Activated CD4-positive, alpha-beta memory T cell treated with anti-CD3 and anti-CD28 coated beads, Interleukin-2, amount 10 ng/mL, durations not matched to agents 7 days and 5 days (primary cell): ENCODE data around the gene LILRA5. TPM values are rescaled to one million over a fixed set of nuclear protein-coding genes. Genes with fewer than 3 reads are reported as not detected.

Source experiments
- CTCF ChIA-PET: fragments of 350-600 bp; sonication (Branson Sonifier 250); formaldehyde crosslinking; loops from one replicate; lab custom pipeline; 2021; ENCODE audit warnings: antibody characterized with exemption, inconsistent platforms; lab: Charles Lee
- POLR2A ChIA-PET: fragments of 350-600 bp; sonication (Branson Sonifier 250); formaldehyde crosslinking; loops from one replicate; lab custom pipeline; 2021; ENCODE audit warnings: antibody characterized with exemption; lab: Charles Lee
- DNase-seq: peaks from one replicate; pipeline ENCODE4 v3.0.0-alpha.2; 2020
- H3K27ac Mint-ChIP-seq: one replicate; pipeline ENCODE4 v1.8.0; 2021; ENCODE audit warnings: mild to moderate bottlenecking, mixed read lengths
- H3K27me3 Mint-ChIP-seq: one replicate; pipeline ENCODE4 v1.8.0; 2021; ENCODE audit warnings: mixed read lengths
- H3K36me3 Mint-ChIP-seq: one replicate; pipeline ENCODE4 v1.8.0; 2021; ENCODE audit warnings: low read depth, mixed read lengths
- H3K4me1 Mint-ChIP-seq: one replicate; pipeline ENCODE4 v1.8.0; 2021; ENCODE audit warnings: mixed read lengths
- H3K4me3 Mint-ChIP-seq: one replicate; pipeline ENCODE4 v1.8.0; 2021; ENCODE audit warnings: mild to moderate bottlenecking, mixed read lengths
- H3K9me3 Mint-ChIP-seq: one replicate; pipeline ENCODE4 v1.8.0; 2021; ENCODE audit warnings: mixed read lengths
- total RNA-seq, 2 experiments: library from RNA; stranded (reverse); gene quantifications; one replicate each; pipeline ENCODE4 v1.2.3, GENCODE V29; 2021

LILRA5 gene
- total RNA-seq, 2 experiments from 2014 or later = not detected

DNA sequence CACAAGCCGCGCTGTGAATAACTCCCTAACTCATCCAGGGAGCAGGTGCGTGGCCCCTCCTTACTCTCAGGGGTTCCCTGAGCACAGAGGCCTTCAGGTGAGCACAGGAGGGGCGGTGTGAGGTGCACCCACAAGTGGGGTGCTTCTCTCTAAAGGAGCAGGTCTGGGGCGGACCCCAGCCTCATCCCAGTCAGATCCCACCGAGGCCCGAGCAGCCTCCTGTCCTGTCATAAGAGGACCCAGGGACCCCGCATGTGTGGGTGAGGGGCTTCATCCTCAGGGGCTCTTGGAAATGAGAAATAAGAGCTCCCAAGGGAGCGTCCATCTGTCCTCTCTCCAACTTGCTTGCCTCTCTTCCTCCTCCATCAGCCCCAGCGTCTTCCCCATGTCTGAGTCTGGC, 3.0 kb upstream of the LILRA5 start:
- ChIA-PET CTCF (interaction anchor here (0.7 kb wide), 1 partner anchor 9 kb away, joined by 3 read pairs; no protein-coding TSS in a partner anchor), POLR2A (no interaction called here)
- peaks cover 6% of the 10 kb centered on the region for H3K4me1 Mint-ChIP-seq
- no peak overlapping the region for H3K27ac Mint-ChIP-seq
- peaks cover 29% of the 10 kb centered on the region for H3K27me3 Mint-ChIP-seq
- H3K9me3 Mint-ChIP-seq = no peaks in the 10 kb centered on the region
- H3K36me3 Mint-ChIP-seq = no peaks in the 10 kb centered on the region
- DNase-seq = no peak
- H3K4me3 Mint-ChIP-seq = no peak overlapping the region

DNA sequence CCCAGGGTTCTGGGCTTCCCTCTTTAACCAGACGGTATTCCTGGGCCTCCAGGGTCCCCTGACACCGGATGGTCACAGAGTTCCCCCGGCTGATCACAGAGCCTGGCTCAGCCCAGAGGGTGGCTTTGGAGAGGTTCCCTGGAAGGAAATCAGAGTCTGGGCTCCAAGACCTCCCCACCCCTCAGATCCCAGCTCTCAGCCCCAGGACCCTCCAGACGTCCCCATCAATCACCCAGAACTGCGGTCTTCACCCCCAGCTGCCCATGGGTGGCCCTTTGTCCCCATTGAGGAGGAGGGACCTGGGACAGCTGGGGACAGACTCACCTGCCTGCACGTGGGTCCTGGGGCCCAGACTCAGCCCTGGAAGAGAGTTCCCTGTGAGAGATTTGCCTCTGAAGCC, 955 bp downstream of the LILRA5 start:
- Mint-ChIP-seq H3K4me1 (peaks cover 6% of the 10 kb centered on the region), H3K36me3 (no peaks in the 10 kb centered on the region), H3K27ac (no peak overlapping the region), H3K27me3 (peaks cover 17% of the 10 kb centered on the region), H3K4me3 (no peak overlapping the region), H3K9me3 (no peaks in the 10 kb centered on the region)
- DNase-seq = no peak
- ChIA-PET POLR2A (no interaction called here), CTCF (no interaction called here)

GRCh38 chr19:54311486-54311885, 1.5 kb downstream of the LILRA5 start:
- POLR2A ChIA-PET = no interaction called here
- peaks cover 20% of the 10 kb centered on the region for H3K27me3 Mint-ChIP-seq
- no peak overlapping the region for H3K4me3 Mint-ChIP-seq
- CTCF ChIA-PET = no interaction called here
- peaks cover 3% of the 10 kb centered on the region for H3K4me1 Mint-ChIP-seq
- no peak overlapping the region for H3K27ac Mint-ChIP-seq
- no peak for DNase-seq
- no peaks in the 10 kb centered on the region for H3K36me3 Mint-ChIP-seq
- no peaks in the 10 kb centered on the region for H3K9me3 Mint-ChIP-seq

DNA sequence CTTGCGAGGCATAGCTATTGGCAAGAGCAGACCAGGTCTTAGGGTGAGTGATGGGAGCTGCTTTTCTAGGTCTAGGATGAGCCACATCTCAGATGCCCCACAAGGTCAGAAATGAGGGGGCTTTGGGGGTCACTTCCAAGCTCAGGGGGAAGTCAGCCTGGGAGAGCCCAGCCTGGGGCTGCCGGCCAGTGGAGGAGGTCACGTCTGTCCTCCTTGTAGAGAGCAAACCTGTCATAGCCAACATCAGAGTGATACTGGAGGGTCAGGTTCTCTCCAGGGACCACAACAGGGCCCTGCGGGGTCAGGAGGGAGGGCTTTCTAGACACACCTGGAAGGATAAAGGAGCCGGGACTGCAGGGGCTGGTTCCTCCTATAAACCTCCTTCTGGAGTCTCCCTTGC, 2.4 kb downstream of the LILRA5 start:
- Mint-ChIP-seq H3K27ac (no peak overlapping the region), H3K27me3 (peaks cover 20% of the 10 kb centered on the region), H3K4me3 (no peak overlapping the region), H3K4me1 (no peaks in the 10 kb centered on the region), H3K36me3 (no peaks in the 10 kb centered on the region), H3K9me3 (no peaks in the 10 kb centered on the region)
- DNase-seq = no peak
- ChIA-PET POLR2A (no interaction called here), CTCF (no interaction called here)

- POLR2A ChIA-PET = no interaction called here
Measured at GRCh38 chr19:54309811-54310210, 3.2 kb downstream of the LILRA5 start.

GRCh38 chr19:54307389-54308020, 5.5 kb downstream of the LILRA5 start:
- H3K36me3 Mint-ChIP-seq = no peaks in the 10 kb centered on the region

More at GRCh38 chr19:54309811-54310210, 3.2 kb downstream of the LILRA5 start:
- CTCF ChIA-PET = no interaction called here
- no peak overlapping the region for H3K27ac Mint-ChIP-seq
- DNase-seq = no peak
- peaks cover 21% of the 10 kb centered on the region for H3K27me3 Mint-ChIP-seq
- no peaks in the 10 kb centered on the region for H3K9me3 Mint-ChIP-seq
- no peak overlapping the region for H3K4me3 Mint-ChIP-seq
- H3K36me3 Mint-ChIP-seq = no peaks in the 10 kb centered on the region
- H3K4me1 Mint-ChIP-seq = peaks cover 2% of the 10 kb centered on the region

DNA sequence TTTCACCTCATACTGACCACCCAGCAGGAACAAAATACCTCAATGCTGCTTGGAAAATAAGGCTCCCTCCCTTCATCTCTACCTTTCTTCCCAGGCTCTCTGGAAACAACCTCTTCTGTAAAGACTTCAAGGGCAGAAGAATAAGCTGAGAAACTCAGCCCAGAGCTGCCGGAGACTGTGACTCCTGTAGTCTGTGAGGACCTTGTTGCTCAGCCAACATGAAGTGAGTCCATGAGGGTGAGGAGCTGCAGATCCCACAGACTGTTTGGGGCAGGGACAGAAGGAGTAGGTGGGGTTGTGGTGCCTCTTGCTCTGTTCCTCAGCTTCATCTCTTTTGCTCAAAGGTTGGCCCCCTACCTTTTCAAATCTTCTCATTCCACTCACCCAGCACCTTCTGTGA, 7.8 kb downstream of the LILRA5 start:
- Mint-ChIP-seq H3K27me3 (peaks cover 16% of the 10 kb centered on the region), H3K27ac (no peak overlapping the region), H3K4me1 (peaks cover 14% of the 10 kb centered on the region), H3K36me3 (no peaks in the 10 kb centered on the region), H3K4me3 (no peak overlapping the region), H3K9me3 (no peaks in the 10 kb centered on the region)
- CTCF ChIA-PET = no interaction called here
- DNase-seq = no peak
- POLR2A ChIA-PET = no interaction called here

More at GRCh38 chr19:54307389-54308020, 5.5 kb downstream of the LILRA5 start:
- Mint-ChIP-seq H3K4me3 (no peak overlapping the region), H3K27me3 (peaks cover 5% of the 10 kb centered on the region), H3K9me3 (no peaks in the 10 kb centered on the region), H3K4me1 (peaks cover 14% of the 10 kb centered on the region), H3K27ac (no peak overlapping the region)
- ChIA-PET CTCF (interaction anchor here (0.5 kb wide), 1 partner anchor 37 kb away, joined by 3 read pairs; no protein-coding TSS in a partner anchor), POLR2A (no interaction called here)
- DNase-seq = no peak

- DNase-seq = no peak
- H3K27ac Mint-ChIP-seq = no peak overlapping the region
- H3K27me3 Mint-ChIP-seq = peaks cover 21% of the 10 kb centered on the region
- POLR2A ChIA-PET = no interaction called here
- no peak overlapping the region for H3K4me3 Mint-ChIP-seq
- H3K36me3 Mint-ChIP-seq = no peaks in the 10 kb centered on the region
- peaks cover 14% of the 10 kb centered on the region for H3K4me1 Mint-ChIP-seq
- H3K9me3 Mint-ChIP-seq = no peaks in the 10 kb centered on the region
- CTCF ChIA-PET = interaction anchor here (0.7 to 1.3 kb wide), 2 partner anchors 37 to 86 kb away, joined by 3 read pairs; no protein-coding TSS in a partner anchor
Measured at GRCh38 chr19:54302257-54302656, 10.7 kb downstream of the LILRA5 start.

- no peak overlapping the region for H3K4me3 Mint-ChIP-seq
- H3K4me1 Mint-ChIP-seq = peaks cover 10% of the 10 kb centered on the region
- H3K9me3 Mint-ChIP-seq = no peaks in the 10 kb centered on the region
- peaks cover 18% of the 10 kb centered on the region for H3K27me3 Mint-ChIP-seq
- CTCF ChIA-PET = no interaction called here
- H3K36me3 Mint-ChIP-seq = no peaks in the 10 kb centered on the region
- DNase-seq = no peak
- no peak overlapping the region for H3K27ac Mint-ChIP-seq
- POLR2A ChIA-PET = no interaction called here
Measured at GRCh38 chr19:54299515-54299914, 13.5 kb downstream of the LILRA5 start.

GRCh38 chr19:54299126-54299498, 13.9 kb downstream of the LILRA5 start:
- H3K27me3 Mint-ChIP-seq = peaks cover 18% of the 10 kb centered on the region
- H3K9me3 Mint-ChIP-seq = no peaks in the 10 kb centered on the region
- no peaks in the 10 kb centered on the region for H3K36me3 Mint-ChIP-seq
- ChIA-PET CTCF (no interaction called here), POLR2A (no interaction called here)
- no peak for DNase-seq
- no peak overlapping the region for H3K27ac Mint-ChIP-seq
- no peak overlapping the region for H3K4me3 Mint-ChIP-seq
- H3K4me1 Mint-ChIP-seq = peaks cover 6% of the 10 kb centered on the region

GRCh38 chr19:54298357-54299125, 14.4 kb downstream of the LILRA5 start:
- H3K27me3 Mint-ChIP-seq = peaks cover 19% of the 10 kb centered on the region
- no peaks in the 10 kb centered on the region for H3K36me3 Mint-ChIP-seq
- peaks cover under 1% of the 10 kb centered on the region for H3K4me1 Mint-ChIP-seq
- H3K4me3 Mint-ChIP-seq = no peak overlapping the region
- no peaks in the 10 kb centered on the region for H3K9me3 Mint-ChIP-seq
- ChIA-PET POLR2A (no interaction called here), CTCF (interaction anchor here (2.6 kb wide), 1 partner anchor 93 kb away, joined by 7 read pairs; no protein-coding TSS in a partner anchor)
- H3K27ac Mint-ChIP-seq = no peak overlapping the region
- DNase-seq = no peak

GRCh38 chr19:54297759-54298305, 15.1 kb downstream of the LILRA5 start:
- ChIA-PET CTCF (interaction anchor here (2.6 kb wide), 1 partner anchor 93 kb away, joined by 7 read pairs; no protein-coding TSS in a partner anchor), POLR2A (no interaction called here)
- no peak overlapping the region for H3K27ac Mint-ChIP-seq

DNA sequence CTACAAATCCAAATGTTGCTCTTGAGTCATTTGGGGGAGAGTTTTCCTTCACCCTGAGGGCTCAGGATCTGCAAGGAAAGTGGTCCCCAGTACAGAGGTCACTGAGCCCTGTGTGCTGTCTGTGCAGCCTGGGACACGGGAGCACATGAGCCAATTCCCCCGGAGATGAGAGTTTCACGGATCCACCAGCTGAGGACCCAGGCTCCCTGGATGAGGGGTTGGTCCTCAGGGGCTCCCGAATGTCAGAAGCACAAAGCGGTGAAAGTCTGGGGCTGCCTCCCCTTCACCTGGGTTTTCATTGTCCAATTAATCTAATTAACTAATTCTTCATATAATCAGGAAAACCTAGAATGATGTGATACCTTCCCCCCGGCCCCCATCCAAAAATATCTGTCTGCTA, 18.4 kb downstream of the LILRA5 start:
- H3K36me3 Mint-ChIP-seq = no peaks in the 10 kb centered on the region
- H3K9me3 Mint-ChIP-seq = no peaks in the 10 kb centered on the region
- H3K27me3 Mint-ChIP-seq = peaks cover 22% of the 10 kb centered on the region
- POLR2A ChIA-PET = no interaction called here
- H3K27ac Mint-ChIP-seq = no peak overlapping the region
- CTCF ChIA-PET = no interaction called here
- no peaks in the 10 kb centered on the region for H3K4me1 Mint-ChIP-seq
- DNase-seq = no peak
- H3K4me3 Mint-ChIP-seq = no peak overlapping the region

More at GRCh38 chr19:54297759-54298305, 15.1 kb downstream of the LILRA5 start:
- no peaks in the 10 kb centered on the region for H3K36me3 Mint-ChIP-seq
- no peaks in the 10 kb centered on the region for H3K4me1 Mint-ChIP-seq
- H3K4me3 Mint-ChIP-seq = no peak overlapping the region
- H3K9me3 Mint-ChIP-seq = no peaks in the 10 kb centered on the region
- peaks cover 25% of the 10 kb centered on the region for H3K27me3 Mint-ChIP-seq
- no peak for DNase-seq
